K562 (cell line): Measurements from ENCODE around the gene UPF1. TPM values are rescaled to one million over a fixed set of nuclear protein-coding genes. Genes with fewer than 3 reads are reported as not detected.
A peak's percentile ranks its signal among the peaks of the same experiment; 100 is the strongest.

Experiments used
- ATAC-seq: fragments of 200-7000 bp; cut with Tn5 transposase; 3 replicates; pipeline ENCODE4 v1.9.1; 2020; ENCODE audit warnings: moderate library complexity
- BruUV-seq: library from RNA; stranded (reverse); fragments of 400-500 nt; replicated peaks from 2 replicates; lab custom pipeline; 2021; lab: Mats Ljungman, UMichigan
- CTCF ChIA-PET: fragments of 300-600 bp; formaldehyde crosslinking; extraction: SDS; loops from one replicate; lab custom pipeline; 2021; ENCODE audit warnings: low intra/inter-chr PET ratio; lab: Yijun Ruan, JAX
- POLR2A ChIA-PET: fragments of 300-600, 350-650 bp; sonication (Branson Sonifier 250); formaldehyde crosslinking; extraction: SDS; loops from one replicate; lab custom pipeline; 2021; ENCODE audit warnings: antibody characterized with exemption, inconsistent platforms; lab: Yijun Ruan, JAX
- DNase-seq, 4 experiments: peaks; one replicate each; pipeline versions ENCODE4 v3.0.0 to v3.0.0-alpha.2; 2011 to 2018; ENCODE audit warnings: low spot score in 3 of 4, mixed read lengths in 3 of 4; ENCODE audit errors: extremely low read depth in 1 of 4
- FAIRE-seq: peaks from 2 replicates; lab custom pipeline; 2011; peaks lifted over from hg19 to GRCh38; lab: Jason Lieb, UNC
- H2AFZ ChIP-seq: 2 replicates; pipeline ENCODE4 v1.6.0; 2011; ENCODE audit warnings: low read depth, low read length, control low read depth, inconsistent platforms
- H3K27ac ChIP-seq: fragments of 200-600 bp; 3 replicates; pipeline ENCODE4 v1.8.0; 2011; ENCODE audit warnings: low read depth, mild to moderate bottlenecking, control low read depth, inconsistent platforms, low read length, moderate library complexity, mixed read lengths; ENCODE audit errors: extremely low read depth
- H3K27me3 ChIP-seq, 2 experiments: fragments of 300-600 bp in 1 of 2; 2 replicates in 1 of 2; 3 replicates in 1 of 2; pipeline versions ENCODE4 v1.6.0 to v1.8.0; 2011; ENCODE audit warnings: inconsistent platforms in 2 of 2, low read length in 2 of 2, mild to moderate bottlenecking in 1 of 2, mixed read lengths in 1 of 2, moderate library complexity in 1 of 2; ENCODE audit not compliant: control insufficient read depth in 2 of 2, insufficient read depth in 2 of 2
- H3K36me3 ChIP-seq: fragments of 300-600 bp; 3 replicates; pipeline ENCODE4 v1.8.0; 2011; ENCODE audit warnings: mild to moderate bottlenecking, low read length, inconsistent platforms; ENCODE audit not compliant: control insufficient read depth, insufficient read depth
- H3K4me1 ChIP-seq, 2 experiments: fragments of 200-600 bp in 1 of 2; replicated peaks in 1 of 2; 2 replicates in 1 of 2; 3 replicates in 1 of 2; pipeline versions ENCODE4 v1.5.1 to v1.8.0; 2011; ENCODE audit warnings: inconsistent platforms in 2 of 2, low read length in 2 of 2, mild to moderate bottlenecking in 1 of 2, mixed read lengths in 1 of 2, moderate library complexity in 1 of 2; ENCODE audit not compliant: control insufficient read depth in 2 of 2, insufficient read depth in 2 of 2
- H3K4me2 ChIP-seq: 2 replicates; pipeline ENCODE4 v1.6.1; 2011; ENCODE audit warnings: low read length, control low read depth, inconsistent platforms, mixed read lengths; ENCODE audit not compliant: insufficient read depth
- H3K4me3 ChIP-seq: fragments of 200-600 bp; sonication (generic), shearing (Covaris generic); 2 replicates; pipeline ENCODE4 v1.5.1; 2016; ENCODE audit warnings: control low read depth, inconsistent platforms
- H3K79me2 ChIP-seq: fragments of 200-600 bp; 3 replicates; pipeline ENCODE4 v1.8.0; 2011; ENCODE audit warnings: low read length, inconsistent platforms; ENCODE audit not compliant: control insufficient read depth, insufficient read depth
- H3K9ac ChIP-seq, 2 experiments: 2 replicates each; pipeline versions ENCODE4 v1.6.0 to v1.6.1; 2011; ENCODE audit warnings: low read depth in 2 of 2, low read length in 2 of 2, control low read depth in 1 of 2, inconsistent platforms in 1 of 2, mild to moderate bottlenecking in 1 of 2, mixed read lengths in 1 of 2; ENCODE audit not compliant: insufficient read depth in 1 of 2
- H3K9me1 ChIP-seq: one replicate; pipeline ENCODE4 v1.6.0; 2011; ENCODE audit warnings: inconsistent platforms, mild to moderate bottlenecking, low read length, moderate library complexity; ENCODE audit not compliant: control insufficient read depth, insufficient read depth
- H3K9me3 ChIP-seq: replicated peaks from 2 replicates; pipeline ENCODE4 v1.5.1; 2011; ENCODE audit warnings: low read depth, low read length, inconsistent platforms; ENCODE audit not compliant: control insufficient read depth, insufficient read depth
- H4K20me1 ChIP-seq: replicated peaks from 2 replicates; pipeline ENCODE4 v1.6.1; 2011; ENCODE audit warnings: low read length, inconsistent platforms, mixed read lengths; ENCODE audit not compliant: control insufficient read depth, insufficient read depth
- BRCA1 ChIP-seq, 2 experiments: fragments of 450-650 bp in 1 of 2; sonication (generic) in 1 of 2; formaldehyde crosslinking in 1 of 2; IDR thresholded peaks; 2 replicates each; pipeline versions ENCODE4 v1.5.0 to v1.6.1; 2017 to 2020; ENCODE audit warnings: mild to moderate bottlenecking in 1 of 2, missing genetic modification reagents in 1 of 2
- CBX2 ChIP-seq: fragments of 200-600 bp; sonication (generic); IDR thresholded peaks from one replicate; pipeline ENCODE4 v1.6.1; 2012; ENCODE audit warnings: mild to moderate bottlenecking, low read length, inconsistent platforms; ENCODE audit not compliant: insufficient read depth, poor library complexity, severe bottlenecking
- CHD1 ChIP-seq: fragments of 200-600 bp; sonication (generic); IDR thresholded peaks from one replicate; pipeline ENCODE4 v1.6.1; 2012; ENCODE audit warnings: mild to moderate bottlenecking, moderate library complexity, low read length, inconsistent platforms
- CHD4 ChIP-seq: fragments of 200-600 bp; sonication (generic); IDR thresholded peaks from 3 replicates; pipeline ENCODE4 v1.6.1; 2012; ENCODE audit warnings: low read depth, mild to moderate bottlenecking, mixed read lengths, low read length, inconsistent platforms; ENCODE audit not compliant: insufficient read depth, insufficient replicate concordance, poor library complexity, severe bottlenecking
- DIDO1 ChIP-seq: fragments of 450-650 bp; IDR thresholded peaks from 2 replicates; pipeline ENCODE4 v1.6.1; 2016; ENCODE audit warnings: low read depth, missing biosample characterization, missing genetic modification characterization
- EHMT2 ChIP-seq: fragments of 450-650 bp; IDR thresholded peaks from 2 replicates; pipeline ENCODE4 v1.6.1; 2018; ENCODE audit warnings: antibody characterized with exemption
- HDAC2 ChIP-seq: fragments of 450-650 bp; IDR thresholded peaks from 2 replicates; pipeline ENCODE4 v1.6.1; 2016; ENCODE audit warnings: mild to moderate bottlenecking
- KDM1A ChIP-seq, 2 experiments: fragments of 450-650 bp; IDR thresholded peaks; 2 replicates each; pipeline ENCODE4 v1.6.1; 2016; ENCODE audit warnings: mild to moderate bottlenecking in 2 of 2
- PTBP1 ChIP-seq: fragments of 200-400 bp; formaldehyde crosslinking; IDR thresholded peaks from 2 replicates; pipeline ENCODE4 v1.6.1; 2017; ENCODE audit warnings: low read depth, low read length
- RB1 ChIP-seq: fragments of 450-650 bp; IDR thresholded peaks from 2 replicates; pipeline ENCODE4 v1.6.1; 2017; ENCODE audit warnings: low read depth, mild to moderate bottlenecking
- RBM25 ChIP-seq: fragments of 200-400 bp; formaldehyde crosslinking; IDR thresholded peaks from 2 replicates; pipeline ENCODE4 v1.6.1; 2018; ENCODE audit warnings: low read length, low read depth, moderate library complexity; ENCODE audit not compliant: severe bottlenecking
- ZNF121 ChIP-seq: sonication (generic); formaldehyde crosslinking; conservative IDR thresholded peaks from 2 replicates; pipeline ENCODE4 v1.8.0; 2022; ENCODE audit warnings: missing genetic modification reagents
- ZNF146 ChIP-seq: IDR thresholded peaks from one replicate; pipeline ENCODE4 v1.6.1; 2018; ENCODE audit warnings: missing compliant biosample characterization; ENCODE audit not compliant: unreplicated experiment
- WGBS: fragments of 100-300 bp; shearing (Covaris generic); methylation state at CpG from one replicate; pipeline ENCODE4 v1.1.6; 2016; ENCODE audit warnings: low coverage, mixed read lengths; ENCODE audit not compliant: insufficient coverage; ENCODE audit errors: missing lambda C conversion rate; 5-methylcytosine and 5-hydroxymethylcytosine counted together
- in situ Hi-C: fragments of 300-500 bp; cut with MboI; formaldehyde crosslinking; loops from 4 replicates; pipeline ENCODE4 v1.15.0; 2018; ENCODE audit warnings: inconsistent platforms, mixed read lengths
- intact Hi-C: fragments of 100-400 bp; cut with micrococcal nuclease; formaldehyde crosslinking; loops from 2 replicates; pipeline ENCODE4 v1.14.2; 2022
- polyA plus RNA-seq, 8 experiments: library from polyadenylated mRNA; depleted of rRNA in 4 of 8; stranded (reverse) in 5 of 8; unstranded in 3 of 8; fragments of >200 nt; fragmentation: Nextera tagmentation in 2 of 8; fragmentation: Illumina TruSeq in 1 of 8; extraction: Ambion mirVana in 2 of 8; extraction: Trizol in 1 of 8; gene quantifications; 2 replicates each; pipeline versions ENCODE4 v1.2.1 to v1.2.3, GENCODE V29; 2011 to 2014; ENCODE audit warnings: inconsistent platforms in 1 of 8, missing spikeins in 1 of 8
- total RNA-seq, 7 experiments: library from RNA; depleted of rRNA in 6 of 7; stranded (reverse); fragments of >200 nt in 6 of 7; fragmentation: Illumina TruSeq in 2 of 7; extraction: Trizol in 2 of 7; gene quantifications; 2 replicates each; pipeline versions ENCODE4 v1.2.1 to v1.2.3, GENCODE V29; 2011 to 2021; ENCODE audit warnings: low replicate concordance in 1 of 7
- TF ChIP-seq, protein P1 (sequence below): sonication (generic); formaldehyde crosslinking; IDR thresholded peaks from 2 replicates; pipeline ENCODE4 v1.9.0; 2022; ENCODE audit warnings: mild to moderate bottlenecking, missing genetic modification reagents
- TF ChIP-seq, protein P2 (sequence below): fragments of 150-350 bp; conservative IDR thresholded peaks from 2 replicates; pipeline ENCODE4 v1.6.1; 2014; ENCODE audit warnings: low read length
- TF ChIP-seq, protein P3 (sequence below): fragments of 450-650 bp; IDR thresholded peaks from 2 replicates; pipeline ENCODE4 v1.6.1; 2018; ENCODE audit not compliant: partially characterized antibody

UPF1 gene
- total and polyA plus RNA-seq, 9 of the 15 experiments (the other 6 are each of a cell fraction or from before 2014, with no cell fraction given), result 0.34 to 103 (median 27.9) TPM

GRCh38 chr19:18886972-18887371, 55.2 kb downstream of the UPF1 start:
- Histone ChIP-seq H3K4me2 (no peak overlapping the region), H2AFZ (no peak overlapping the region), H3K4me3 (no peak overlapping the region), H3K9ac (no peak overlapping the region), H3K9me1 (no peaks in the 10 kb centered on the region), H3K27me3 (no peaks in the 10 kb centered on the region), H3K79me2 (no peaks in the 10 kb centered on the region), H3K27ac (no peak overlapping the region), H3K9me3 (no peaks in the 10 kb centered on the region), H3K4me1 (peaks cover 8 to 18% of the 10 kb centered on the region in 2 experiments; a peak in 4 of 5 replicates), H4K20me1 (no peaks in the 10 kb centered on the region; the same call in 1 of the 2 replicates), H3K36me3 (no peaks in the 10 kb centered on the region)
- ChIA-PET POLR2A (no interaction called here), CTCF (no interaction called here)
- BruUV-seq, result no TSS peak
- ATAC-seq (no peak), FAIRE-seq (no peak), DNase-seq (no peak)
- in situ Hi-C loops, result no loop called here
- whole genome bisulfite sequencing, result 19% methylated on average over 4 of the region's 4 CpGs
- intact Hi-C loops, result no loop called here
- peak; percentile 69 to 88 for TF ChIP-seq KDM1A (IDR thresholded peaks at IDR 0.05)
- TF ChIP-seq, protein P1, sequence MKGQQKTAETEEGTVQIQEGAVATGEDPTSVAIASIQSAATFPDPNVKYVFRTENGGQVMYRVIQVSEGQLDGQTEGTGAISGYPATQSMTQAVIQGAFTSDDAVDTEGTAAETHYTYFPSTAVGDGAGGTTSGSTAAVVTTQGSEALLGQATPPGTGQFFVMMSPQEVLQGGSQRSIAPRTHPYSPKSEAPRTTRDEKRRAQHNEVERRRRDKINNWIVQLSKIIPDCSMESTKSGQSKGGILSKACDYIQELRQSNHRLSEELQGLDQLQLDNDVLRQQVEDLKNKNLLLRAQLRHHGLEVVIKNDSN, result no peak
- TF ChIP-seq RB1, result no peak
- 0 out of 2 replicates have a peak, but pooled peaks have one; percentile 66 for TF ChIP-seq HDAC2
- TF ChIP-seq, protein P2, sequence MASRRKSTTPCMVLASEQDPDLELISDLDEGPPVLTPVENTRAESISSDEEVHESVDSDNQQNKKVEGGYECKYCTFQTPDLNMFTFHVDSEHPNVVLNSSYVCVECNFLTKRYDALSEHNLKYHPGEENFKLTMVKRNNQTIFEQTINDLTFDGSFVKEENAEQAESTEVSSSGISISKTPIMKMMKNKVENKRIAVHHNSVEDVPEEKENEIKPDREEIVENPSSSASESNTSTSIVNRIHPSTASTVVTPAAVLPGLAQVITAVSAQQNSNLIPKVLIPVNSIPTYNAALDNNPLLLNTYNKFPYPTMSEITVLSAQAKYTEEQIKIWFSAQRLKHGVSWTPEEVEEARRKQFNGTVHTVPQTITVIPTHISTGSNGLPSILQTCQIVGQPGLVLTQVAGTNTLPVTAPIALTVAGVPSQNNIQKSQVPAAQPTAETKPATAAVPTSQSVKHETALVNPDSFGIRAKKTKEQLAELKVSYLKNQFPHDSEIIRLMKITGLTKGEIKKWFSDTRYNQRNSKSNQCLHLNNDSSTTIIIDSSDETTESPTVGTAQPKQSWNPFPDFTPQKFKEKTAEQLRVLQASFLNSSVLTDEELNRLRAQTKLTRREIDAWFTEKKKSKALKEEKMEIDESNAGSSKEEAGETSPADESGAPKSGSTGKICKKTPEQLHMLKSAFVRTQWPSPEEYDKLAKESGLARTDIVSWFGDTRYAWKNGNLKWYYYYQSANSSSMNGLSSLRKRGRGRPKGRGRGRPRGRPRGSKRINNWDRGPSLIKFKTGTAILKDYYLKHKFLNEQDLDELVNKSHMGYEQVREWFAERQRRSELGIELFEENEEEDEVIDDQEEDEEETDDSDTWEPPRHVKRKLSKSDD, result no peak
- no peak for TF ChIP-seq CHD1
- peak; percentile 86; the same call in 1 of the 2 replicates for TF ChIP-seq PTBP1
- TF ChIP-seq, protein P3, sequence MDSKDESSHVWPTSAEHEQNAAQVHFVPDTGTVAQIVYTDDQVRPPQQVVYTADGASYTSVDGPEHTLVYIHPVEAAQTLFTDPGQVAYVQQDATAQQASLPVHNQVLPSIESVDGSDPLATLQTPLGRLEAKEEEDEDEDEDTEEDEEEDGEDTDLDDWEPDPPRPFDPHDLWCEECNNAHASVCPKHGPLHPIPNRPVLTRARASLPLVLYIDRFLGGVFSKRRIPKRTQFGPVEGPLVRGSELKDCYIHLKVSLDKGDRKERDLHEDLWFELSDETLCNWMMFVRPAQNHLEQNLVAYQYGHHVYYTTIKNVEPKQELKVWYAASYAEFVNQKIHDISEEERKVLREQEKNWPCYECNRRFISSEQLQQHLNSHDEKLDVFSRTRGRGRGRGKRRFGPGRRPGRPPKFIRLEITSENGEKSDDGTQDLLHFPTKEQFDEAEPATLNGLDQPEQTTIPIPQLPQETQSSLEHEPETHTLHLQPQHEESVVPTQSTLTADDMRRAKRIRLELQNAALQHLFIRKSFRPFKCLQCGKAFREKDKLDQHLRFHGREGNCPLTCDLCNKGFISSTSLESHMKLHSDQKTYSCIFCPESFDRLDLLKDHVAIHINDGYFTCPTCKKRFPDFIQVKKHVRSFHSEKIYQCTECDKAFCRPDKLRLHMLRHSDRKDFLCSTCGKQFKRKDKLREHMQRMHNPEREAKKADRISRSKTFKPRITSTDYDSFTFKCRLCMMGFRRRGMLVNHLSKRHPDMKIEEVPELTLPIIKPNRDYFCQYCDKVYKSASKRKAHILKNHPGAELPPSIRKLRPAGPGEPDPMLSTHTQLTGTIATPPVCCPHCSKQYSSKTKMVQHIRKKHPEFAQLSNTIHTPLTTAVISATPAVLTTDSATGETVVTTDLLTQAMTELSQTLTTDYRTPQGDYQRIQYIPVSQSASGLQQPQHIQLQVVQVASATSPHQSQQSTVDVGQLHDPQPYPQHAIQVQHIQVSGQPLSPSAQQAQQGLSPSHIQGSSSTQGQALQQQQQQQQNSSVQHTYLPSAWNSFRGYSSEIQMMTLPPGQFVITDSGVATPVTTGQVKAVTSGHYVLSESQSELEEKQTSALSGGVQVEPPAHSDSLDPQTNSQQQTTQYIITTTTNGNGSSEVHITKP, result no peak
- TF ChIP-seq ZNF146, result peak; percentile 100
- 0 out of 2 replicates have a peak, but pooled peaks have one; percentile 22 for TF ChIP-seq ZNF121 (CRISPR knock-in tag)
- peak; percentile 69 for TF ChIP-seq RBM25
- no peak for TF ChIP-seq BRCA1 (IDR thresholded peaks at IDR 0.05)
- TF ChIP-seq BRCA1 (CRISPR knock-in tag; IDR thresholded peaks at IDR 0.05), result no peak
- TF ChIP-seq DIDO1 (tag), result no peak
- peak; percentile 68 for TF ChIP-seq CHD4
- no peak for TF ChIP-seq CBX2
- TF ChIP-seq EHMT2, result no peak
